Lung (tissue), 12 donors: Measurements from ENCODE around the gene SLC18A2. TPM values are rescaled to one million over a fixed set of nuclear protein-coding genes. Genes with fewer than 3 reads are reported as not detected.
A peak's percentile ranks its signal among the peaks of the same experiment; 100 is the strongest.

ENCODE experiments used
- ATAC-seq: fragments of 200-7000 bp; cut with Tn5 transposase; one replicate; pipeline ENCODE4 v1.9.1; 2020; ENCODE audit warnings: moderate number of reproducible peaks; ENCODE audit not compliant: insufficient read depth, low FRiP score
- DNase-seq, 3 donors: peaks; one replicate each; pipeline ENCODE4 v3.0.0-alpha.2; 2013 to 2017
- H3K27ac ChIP-seq, 2 donors: one replicate each; pipeline ENCODE4 v1.5.1; 2013; ENCODE audit warnings: mild to moderate bottlenecking in 2 of 2, moderate library complexity in 2 of 2, control low read depth in 1 of 2, inconsistent platforms in 1 of 2, low read depth in 1 of 2, low read length in 1 of 2
- H3K27me3 ChIP-seq, 3 donors: one replicate each; pipeline ENCODE4 v1.5.1; 2013; ENCODE audit warnings: low read length in 2 of 3; ENCODE audit not compliant: control insufficient read depth in 3 of 3, insufficient read depth in 3 of 3
- H3K36me3 ChIP-seq, 4 donors: one replicate each; pipeline ENCODE4 v1.5.1; 2013; ENCODE audit warnings: low read length in 4 of 4, mild to moderate bottlenecking in 1 of 4, moderate library complexity in 1 of 4; ENCODE audit not compliant: control insufficient read depth in 4 of 4, insufficient read depth in 4 of 4
- H3K4me1 ChIP-seq, 5 donors: one replicate each; pipeline ENCODE4 v1.5.1; 2013; ENCODE audit warnings: low read length in 5 of 5, mild to moderate bottlenecking in 2 of 5, moderate library complexity in 1 of 5; ENCODE audit not compliant: control insufficient read depth in 5 of 5, insufficient read depth in 5 of 5
- H3K4me3 ChIP-seq: one replicate; pipeline ENCODE4 v1.5.1; 2013; ENCODE audit warnings: mild to moderate bottlenecking, control low read depth, moderate library complexity
- H3K9ac ChIP-seq, 2 donors: one replicate each; pipeline ENCODE4 v1.5.1; 2013; ENCODE audit warnings: low read length in 2 of 2, control low read depth in 1 of 2; ENCODE audit not compliant: insufficient read depth in 1 of 2
- H3K9me3 ChIP-seq, 4 donors: one replicate each; pipeline ENCODE4 v1.5.1; 2013; ENCODE audit warnings: low read length in 3 of 4, mild to moderate bottlenecking in 1 of 4, moderate library complexity in 1 of 4; ENCODE audit not compliant: control insufficient read depth in 4 of 4, insufficient read depth in 3 of 4
- CTCF ChIP-seq: IDR thresholded peaks from 2 replicates; pipeline ENCODE4 v1.5.1; 2012; ENCODE audit warnings: mild to moderate bottlenecking; ENCODE audit errors: control extremely low read depth, extremely low read depth
- WGBS, 2 donors: extraction: QIAGEN DNeasy Blood & Tissue Kit; methylation state at CpG; one replicate each; pipeline ENCODE4 v1.1.7; 2013; 5-methylcytosine and 5-hydroxymethylcytosine counted together
- polyA plus RNA-seq, 2 donors: library from polyadenylated mRNA; stranded (reverse); fragments of 200-250 nt; gene quantifications; one replicate each; pipeline ENCODE4 v1.2.1, GENCODE V29; 2013
- total RNA-seq, 2 donors: library from RNA; depleted of rRNA in 1 of 2; stranded (reverse); fragments of >200 nt in 1 of 2; gene quantifications; one replicate each; pipeline ENCODE4 v1.2.1, GENCODE V29; 2014 to 2021
- donor health status: control.
- donor health status: control.
- donor health status: Bipolar disorder and iron deficiency.
- donor health status: healthy.
- donor health status: DM: yes; HTN: yes; CAD: no.

The SLC18A2 gene
- total and polyA plus RNA-seq, 4 donors, result 0.21 to 3.7 (median 0.65) TPM

- no peak for TF ChIP-seq CTCF
These were observed 23.6 kb upstream of the SLC18A2 start for GRCh38 chr10:117217196-117217761.

GRCh38 chr10:117218654-117219053 lies 22.3 kb upstream of the SLC18A2 start:
- H3K9ac ChIP-seq, result no peak overlapping the region
- ATAC-seq (no peak), DNase-seq (no peak)
- H3K27me3 ChIP-seq, result peaks cover 0 to 41% (median 13%) of the 10 kb centered on the region in 3 donors
- TF ChIP-seq CTCF, result no peak
- H3K27ac ChIP-seq, result no peak overlapping the region
- no peaks in the 10 kb centered on the region for H3K9me3 ChIP-seq
- H3K4me3 ChIP-seq, result no peak overlapping the region
- H3K36me3 ChIP-seq, result no peaks in the 10 kb centered on the region
- H3K4me1 ChIP-seq, result peaks cover 0 to 7% (median 0%) of the 10 kb centered on the region in 5 donors
- 79 to 88% methylated on average over 8 of the region's 8 CpGs for WGBS, 2 donors

More at GRCh38 chr10:117217196-117217761, 23.6 kb upstream of the SLC18A2 start:
- peaks cover 0 to 41% (median 13%) of the 10 kb centered on the region in 3 donors for H3K27me3 ChIP-seq
- DNase-seq, result no peak
- peak overlapping the region in 1 of 2 donors; percentile 17 for H3K9ac ChIP-seq
- H3K9me3 ChIP-seq, result peaks cover 0 to 5% (median 0%) of the 10 kb centered on the region in 4 donors
- 13 to 14% methylated on average over 22 of the region's 22 CpGs for WGBS, 2 donors
- peaks cover 0 to 7% (median 0%) of the 10 kb centered on the region in 5 donors for H3K4me1 ChIP-seq
- no peak overlapping the region for H3K4me3 ChIP-seq
- ATAC-seq, result no peak
- no peaks in the 10 kb centered on the region for H3K36me3 ChIP-seq
- no peak overlapping the region for H3K27ac ChIP-seq

GRCh38 chr10:117221156-117221711 lies 19.7 kb upstream of the SLC18A2 start:
- TF ChIP-seq CTCF, result no peak
- peaks cover 0 to 19% (median 9%) of the 10 kb centered on the region in 3 donors for H3K27me3 ChIP-seq
- H3K36me3 ChIP-seq, result no peaks in the 10 kb centered on the region
- no peak for ATAC-seq
- no peak overlapping the region for H3K27ac ChIP-seq
- WGBS, 2 donors, result 54 to 77% methylated on average over 10 of the region's 10 CpGs
- H3K9me3 ChIP-seq, result no peaks in the 10 kb centered on the region
- DNase-seq, result no peak
- peaks cover 0 to 7% (median 0%) of the 10 kb centered on the region in 5 donors for H3K4me1 ChIP-seq
- H3K4me3 ChIP-seq, result no peak overlapping the region
- no peak overlapping the region for H3K9ac ChIP-seq
